ENCODE data around the gene TICAM1.

- no peak for TF ChIP-seq ZNF274 (IDR thresholded peaks at IDR 0.05; ENCODE audit: low read depth, low read length)
- no peak for TF ChIP-seq YY1 (IDR thresholded peaks at IDR 0.05; ENCODE audit: insufficient read depth, insufficient read length)
These were observed 28.2 kb upstream of the TICAM1 start for GRCh38 chr19:4859697-4860096.

Measured in NT2/D1 (cell line).